Activated B cell treated with CpG ODN at 0.5 μM for 24 hours (primary cell): ENCODE measurements around the gene TSPAN31. TPM values are rescaled to one million over a fixed set of nuclear protein-coding genes. Genes with fewer than 3 reads are reported as not detected.
"Not testable (repeated sequence)": the region's sequence is repeated elsewhere in the genome, so short reads cannot be mapped to it uniquely, and the experiment has no call there.

Experiments used
- ATAC-seq: fragments of 200-7000 bp; cut with Tn5 transposase; one replicate; pipeline ENCODE4 v1.10.0; 2021; ENCODE audit warnings: low read depth, mild to moderate bottlenecking, moderate library complexity
- CTCF ChIA-PET: fragments of 350-600 bp; sonication (Branson Sonifier 250); formaldehyde crosslinking; loops from one replicate; lab custom pipeline; 2021; ENCODE audit warnings: antibody characterized with exemption; lab: Charles Lee
- POLR2A ChIA-PET: fragments of 350-600 bp; sonication (Branson Sonifier 250); formaldehyde crosslinking; loops from one replicate; lab custom pipeline; 2021; ENCODE audit warnings: antibody characterized with exemption; lab: Charles Lee
- DNase-seq: peaks from one replicate; pipeline ENCODE4 v3.0.0; 2022
- H3K27ac Mint-ChIP-seq: one replicate; pipeline ENCODE4 v1.8.0; 2020; ENCODE audit warnings: mixed read lengths
- H3K27me3 Mint-ChIP-seq: one replicate; pipeline ENCODE4 v1.8.0; 2021; ENCODE audit warnings: mixed read lengths
- H3K36me3 Mint-ChIP-seq: one replicate; pipeline ENCODE4 v1.8.0; 2021; ENCODE audit warnings: low read depth, mixed read lengths
- H3K4me1 Mint-ChIP-seq: one replicate; pipeline ENCODE4 v1.8.0; 2021; ENCODE audit warnings: mixed read lengths
- H3K4me3 Mint-ChIP-seq: one replicate; pipeline ENCODE4 v1.8.0; 2020; ENCODE audit warnings: mild to moderate bottlenecking, mixed read lengths
- H3K9me3 Mint-ChIP-seq: one replicate; pipeline ENCODE4 v1.8.0; 2020; ENCODE audit warnings: mixed read lengths
- CTCF ChIP-seq: fragments of 200-600 bp; IDR thresholded peaks from one replicate; pipeline ENCODE4 v1.8.0; 2022; ENCODE audit warnings: antibody characterized with exemption, mild to moderate bottlenecking
- intact Hi-C: fragments of 100-400 bp; cut with micrococcal nuclease; formaldehyde crosslinking; loops from one replicate; pipeline ENCODE4 v1.15.1; 2024
- total RNA-seq: library from RNA; stranded (reverse); gene quantifications from 2 replicates; pipeline ENCODE4 v1.2.3, GENCODE V29; 2022

Gene TSPAN31
- total RNA-seq, 1 donor from 2014 or later = 35.8 TPM

DNA sequence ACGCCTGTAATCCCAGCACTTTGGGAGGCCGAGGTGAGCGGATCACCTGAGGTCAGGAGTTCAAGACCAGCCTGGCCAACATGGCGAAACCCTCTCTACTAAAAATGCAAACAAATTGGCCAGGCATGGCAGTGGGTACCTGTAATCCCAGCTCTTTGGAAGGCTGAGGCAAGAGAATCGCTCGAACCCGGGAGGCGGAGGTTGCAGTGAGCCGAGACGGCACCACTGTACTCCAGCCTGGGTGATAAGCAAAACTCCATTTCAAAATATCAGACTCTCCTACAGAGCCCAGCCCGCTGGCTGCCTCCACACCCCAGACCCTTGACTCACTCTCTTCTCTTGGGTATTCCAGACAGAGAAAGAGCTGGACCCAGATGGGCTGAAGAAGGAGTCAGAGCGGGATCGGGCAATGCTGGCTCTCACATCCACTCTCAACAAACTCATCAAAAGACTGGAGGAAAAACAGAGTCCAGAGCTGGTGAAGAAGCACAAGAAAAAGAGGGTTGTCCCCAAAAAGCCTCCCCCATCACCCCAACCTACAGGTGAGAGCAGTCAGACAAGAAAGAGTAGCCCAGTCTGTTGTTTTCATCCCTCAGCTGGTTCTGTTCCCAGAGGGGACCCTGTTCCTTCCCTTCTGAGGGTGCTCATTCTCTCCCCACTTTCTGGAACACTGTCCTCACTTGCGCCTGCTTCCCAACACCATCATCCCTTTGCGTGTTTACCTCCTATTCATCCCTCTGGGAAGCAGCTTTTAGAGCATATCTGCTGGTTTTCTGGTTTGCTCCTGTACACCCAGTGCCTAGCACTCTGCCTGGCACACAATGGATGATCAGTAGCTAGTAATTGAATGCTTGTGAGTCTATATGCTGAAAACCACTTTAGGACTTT is 26.0 kb upstream of the TSPAN31 start:
- Mint-ChIP-seq H3K4me3 (no peak overlapping the region), H3K9me3 (no peaks in the 10 kb centered on the region), H3K36me3 (peaks cover 71% of the 10 kb centered on the region), H3K4me1 (peaks cover 12% of the 10 kb centered on the region), H3K27me3 (no peaks in the 10 kb centered on the region), H3K27ac (no peak overlapping the region)
- DNase-seq (no peak), ATAC-seq (no peak)
- CTCF ChIA-PET = no interaction called here
- POLR2A ChIA-PET = interaction anchor here (0.5 kb wide), 1 partner anchor 75 kb away, joined by 3 read pairs; no protein-coding TSS in a partner anchor
- intact Hi-C loops = no loop called here
- TF ChIP-seq CTCF = no peak

GRCh38 chr12:57719777-57720605 is 24.8 kb upstream of the TSPAN31 start:
- Mint-ChIP-seq H3K9me3 (no peaks in the 10 kb centered on the region), H3K36me3 (peaks cover 68% of the 10 kb centered on the region), H3K27ac (no peak overlapping the region), H3K4me3 (no peak overlapping the region), H3K27me3 (no peaks in the 10 kb centered on the region), H3K4me1 (peaks cover 16% of the 10 kb centered on the region)
- no peak for ATAC-seq
- POLR2A ChIA-PET = interaction anchor here (0.5 kb wide), 1 partner anchor 76 kb away, joined by 3 read pairs; no protein-coding TSS in a partner anchor
- intact Hi-C loops = loop anchor here (2.0 kb wide), 1 partner anchor 23 kb away; no protein-coding TSS in a partner anchor
- CTCF ChIA-PET = no interaction called here
- no peak for DNase-seq
- TF ChIP-seq CTCF = no peak

DNA sequence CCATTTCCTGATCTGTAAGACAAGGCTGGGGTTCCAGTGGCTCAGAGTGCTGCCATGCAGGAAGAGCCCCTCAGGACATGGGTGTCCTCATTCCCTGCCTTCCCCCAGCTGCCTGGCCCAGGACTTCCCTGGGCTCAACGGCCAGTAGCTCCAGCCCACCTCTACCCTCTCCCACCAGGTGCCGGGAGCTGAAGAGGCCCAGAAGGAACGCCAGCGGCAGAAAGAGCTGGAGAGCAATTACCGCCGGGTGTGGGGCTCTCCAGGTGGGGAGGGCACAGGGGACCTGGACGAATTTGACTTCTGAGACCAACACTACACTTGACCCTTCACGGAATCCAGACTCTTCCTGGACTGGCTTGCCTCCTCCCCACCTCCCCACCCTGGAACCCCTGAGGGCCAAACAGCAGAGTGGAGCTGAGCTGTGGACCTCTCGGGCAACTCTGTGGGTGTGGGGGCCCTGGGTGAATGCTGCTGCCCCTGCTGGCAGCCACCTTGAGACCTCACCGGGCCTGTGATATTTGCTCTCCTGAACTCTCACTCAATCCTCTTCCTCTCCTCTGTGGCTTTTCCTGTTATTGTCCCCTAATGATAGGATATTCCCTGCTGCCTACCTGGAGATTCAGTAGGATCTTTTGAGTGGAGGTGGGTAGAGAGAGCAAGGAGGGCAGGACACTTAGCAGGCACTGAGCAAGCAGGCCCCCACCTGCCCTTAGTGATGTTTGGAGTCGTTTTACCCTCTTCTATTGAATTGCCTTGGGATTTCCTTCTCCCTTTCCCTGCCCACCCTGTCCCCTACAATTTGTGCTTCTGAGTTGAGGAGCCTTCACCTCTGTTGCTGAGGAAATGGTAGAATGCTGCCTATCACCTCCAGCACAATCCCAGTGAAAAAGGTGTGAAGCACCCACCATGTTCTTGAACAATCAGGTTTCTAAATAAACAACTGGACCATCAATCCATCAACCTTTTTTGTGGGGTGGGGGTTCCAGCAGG is 23.9 kb upstream of the TSPAN31 start:
- Mint-ChIP-seq H3K27me3 (no peaks in the 10 kb centered on the region), H3K9me3 (no peaks in the 10 kb centered on the region), H3K36me3 (peaks cover 63% of the 10 kb centered on the region), H3K27ac (no peak overlapping the region), H3K4me1 (peaks cover 15% of the 10 kb centered on the region), H3K4me3 (no peak overlapping the region)
- no peak for ATAC-seq
- CTCF ChIA-PET = no interaction called here
- DNase-seq = no peak
- POLR2A ChIA-PET = no interaction called here
- intact Hi-C loops = loop anchor here (2.0 kb wide), 1 partner anchor 22 kb away; no protein-coding TSS in a partner anchor
- TF ChIP-seq CTCF = no peak

DNA sequence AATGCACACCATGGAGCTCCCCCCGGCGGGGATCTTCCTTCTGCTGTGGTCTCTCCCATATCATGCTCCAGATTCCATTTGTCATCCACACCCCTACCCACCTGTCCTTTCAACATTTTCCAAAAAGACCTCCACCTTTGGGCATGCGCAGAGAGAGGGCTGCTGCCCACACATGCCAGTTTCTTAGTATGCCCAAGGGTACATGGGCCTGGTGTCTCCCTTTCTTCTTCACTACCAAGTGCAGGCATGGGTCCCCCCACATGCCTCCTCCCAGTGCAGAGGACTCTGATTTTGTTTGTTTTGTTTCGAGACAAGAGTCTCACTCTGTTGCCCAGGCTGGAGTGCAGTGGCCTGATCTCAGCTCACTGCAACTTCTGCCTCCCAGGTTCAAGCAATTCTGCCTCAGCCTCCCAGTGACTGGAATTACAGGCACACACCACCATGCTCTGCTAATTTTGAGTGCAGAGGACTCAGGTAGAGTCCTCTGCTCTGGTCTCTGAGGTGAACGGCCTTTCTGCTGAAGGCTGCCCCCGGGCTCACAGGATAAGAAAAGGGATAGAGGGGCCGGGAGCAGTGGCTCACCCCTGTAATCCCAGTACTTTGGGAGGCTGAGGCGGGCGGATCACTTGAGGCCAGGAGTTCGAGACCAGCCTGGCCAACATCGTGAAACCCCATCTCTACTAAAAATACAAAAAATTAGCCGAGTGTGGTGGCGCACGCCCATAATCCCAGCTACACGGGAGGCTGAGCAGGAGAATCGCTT is 22.8 kb upstream of the TSPAN31 start:
- H3K27me3 Mint-ChIP-seq, ATAC-seq, H3K4me3 Mint-ChIP-seq, H3K27ac Mint-ChIP-seq, H3K9me3 Mint-ChIP-seq, CTCF ChIA-PET, DNase-seq: not testable (repeated sequence)
- POLR2A ChIA-PET = interaction anchor here (0.7 to 1.2 kb wide), 2 partner anchors 9 to 117 kb away, joined by 5 to 7 read pairs; partner anchors contain the start of gene DTX3
- peaks cover 58% of the 10 kb centered on the region for H3K36me3 Mint-ChIP-seq
- peaks cover 12% of the 10 kb centered on the region for H3K4me1 Mint-ChIP-seq
- intact Hi-C loops = loop anchor here (2.0 kb wide), 1 partner anchor 21 kb away; no protein-coding TSS in a partner anchor
